Astrocyte (in vitro differentiated cells and primary cell): ENCODE results near the gene PDIA2.

Experiments used
- CTCF ChIP-seq: IDR thresholded peaks from 2 replicates; pipeline ENCODE4 v1.5.1; 2011; ENCODE audit warnings: low read depth, mild to moderate bottlenecking, inconsistent platforms, low read length, moderate library complexity; ENCODE audit not compliant: insufficient read depth
- EZH2 ChIP-seq: IDR thresholded peaks from 2 replicates; pipeline ENCODE4 v1.6.1; 2012; ENCODE audit warnings: mild to moderate bottlenecking, low read length, inconsistent platforms; ENCODE audit not compliant: insufficient read depth

GRCh38 chr16:284204-285120, 1.5 kb downstream of the PDIA2 start:
- TF ChIP-seq CTCF (no peak), EZH2 (no peak)
